SK-N-DZ (cell line): Measurements from ENCODE around the gene CPNE8.

Experiments
- DNase-seq: peaks from one replicate; pipeline ENCODE4 v3.0.0-alpha.2; 2015; ENCODE audit warnings: low spot score

CPNE8 gene

DNA sequence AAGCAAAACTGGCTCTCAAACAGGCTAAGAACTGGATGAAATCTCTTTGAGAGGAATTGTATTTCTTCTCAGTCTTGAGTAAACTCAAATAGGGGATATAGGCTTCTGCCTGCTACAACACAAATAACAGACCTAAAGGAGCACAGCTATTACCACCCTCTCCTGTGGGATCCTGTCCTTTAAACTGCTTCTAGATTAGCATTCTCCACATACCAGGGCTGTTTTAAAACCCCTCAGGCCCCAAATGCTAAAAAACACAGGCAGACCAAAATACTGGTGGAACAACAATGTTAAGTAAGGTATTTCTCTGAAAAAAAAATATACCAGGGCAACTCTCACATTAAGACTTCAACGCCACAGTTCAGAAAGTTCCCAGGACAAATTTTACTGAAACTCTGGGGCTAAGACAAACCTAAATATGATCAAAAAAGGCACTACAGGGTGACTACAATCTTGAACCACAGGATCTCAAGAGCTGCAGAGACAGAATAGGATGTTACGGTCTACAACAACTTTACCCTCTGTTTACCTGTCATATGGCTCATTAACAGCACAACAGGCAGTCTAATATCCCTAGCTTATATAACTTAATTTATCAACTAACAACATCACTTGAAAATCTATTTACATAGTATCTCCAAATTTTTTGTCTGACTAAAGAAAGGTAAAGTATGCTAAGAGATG is 7.2 kb downstream of the CPNE8 start:
- no peak for DNase-seq

DNA sequence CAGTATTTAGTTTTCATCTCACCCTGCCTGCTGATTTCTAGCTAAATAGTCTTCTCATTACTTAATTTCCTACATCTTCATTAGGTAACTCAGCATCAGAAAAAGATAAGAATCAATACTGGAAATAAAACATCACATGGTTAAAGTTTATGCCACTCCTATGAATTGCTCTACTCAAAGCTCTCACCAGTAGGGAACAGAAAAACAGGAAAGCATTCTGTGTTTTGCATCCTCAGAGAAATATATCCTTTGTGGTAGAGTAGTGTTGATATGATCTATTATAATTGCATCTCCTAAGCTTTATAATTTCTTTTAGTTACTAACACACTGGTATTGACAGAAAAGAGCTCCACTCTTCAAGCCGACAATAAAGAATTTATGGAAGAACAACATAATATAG is 9.9 kb downstream of the CPNE8 start:
- no peak for DNase-seq

DNA sequence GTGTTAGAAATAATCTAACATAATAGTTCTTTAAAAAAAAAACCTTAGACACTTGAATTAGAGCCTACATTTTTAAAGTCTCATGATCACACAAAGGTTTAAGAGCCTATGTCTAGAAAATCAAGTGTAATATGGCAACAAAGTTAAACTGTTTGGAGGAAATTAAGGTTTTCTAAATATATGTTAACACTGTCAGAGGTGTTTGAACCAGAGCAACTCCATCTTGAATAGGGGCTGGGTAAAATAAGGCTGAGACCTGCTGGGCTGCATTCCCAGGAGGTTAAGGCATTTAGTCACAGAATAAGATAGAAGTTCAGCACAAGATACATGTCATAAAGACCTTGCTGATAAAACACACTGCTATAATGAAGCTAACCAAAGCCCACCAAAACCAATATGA is 12.4 kb downstream of the CPNE8 start:
- no peak for DNase-seq

DNA sequence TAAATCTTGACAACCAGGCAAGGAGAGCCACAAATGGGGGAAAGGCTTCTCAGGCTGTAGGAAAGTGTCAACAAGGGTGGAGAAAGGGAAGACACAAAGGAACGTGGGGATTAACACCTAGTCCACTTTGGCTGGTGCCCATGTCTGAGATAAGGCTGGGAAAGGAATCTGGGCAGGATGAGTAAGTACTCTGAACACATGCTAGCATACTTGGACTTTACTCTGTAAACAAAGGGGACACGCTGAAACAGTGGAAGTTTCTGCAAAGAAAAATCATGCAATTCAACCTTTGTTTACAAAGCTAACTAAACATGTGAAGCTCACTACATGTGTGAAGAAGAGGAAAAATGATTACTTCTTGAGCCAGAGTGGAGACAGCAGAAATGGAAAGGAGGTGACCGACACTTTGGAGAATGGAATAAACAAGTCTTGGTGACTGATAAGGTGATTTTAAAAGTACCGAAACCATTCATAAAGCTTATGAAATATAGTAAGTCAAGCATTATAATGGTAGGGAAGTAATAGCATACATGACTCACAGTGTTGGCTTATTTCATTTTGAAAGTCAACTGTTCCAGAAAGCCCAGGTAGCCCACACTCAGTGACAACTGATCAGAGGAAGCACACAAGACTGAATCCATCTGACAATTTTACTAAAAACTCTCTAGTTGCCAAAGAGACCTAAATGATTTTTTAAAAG is 13.2 kb downstream of the CPNE8 start:
- no peak for DNase-seq

DNA sequence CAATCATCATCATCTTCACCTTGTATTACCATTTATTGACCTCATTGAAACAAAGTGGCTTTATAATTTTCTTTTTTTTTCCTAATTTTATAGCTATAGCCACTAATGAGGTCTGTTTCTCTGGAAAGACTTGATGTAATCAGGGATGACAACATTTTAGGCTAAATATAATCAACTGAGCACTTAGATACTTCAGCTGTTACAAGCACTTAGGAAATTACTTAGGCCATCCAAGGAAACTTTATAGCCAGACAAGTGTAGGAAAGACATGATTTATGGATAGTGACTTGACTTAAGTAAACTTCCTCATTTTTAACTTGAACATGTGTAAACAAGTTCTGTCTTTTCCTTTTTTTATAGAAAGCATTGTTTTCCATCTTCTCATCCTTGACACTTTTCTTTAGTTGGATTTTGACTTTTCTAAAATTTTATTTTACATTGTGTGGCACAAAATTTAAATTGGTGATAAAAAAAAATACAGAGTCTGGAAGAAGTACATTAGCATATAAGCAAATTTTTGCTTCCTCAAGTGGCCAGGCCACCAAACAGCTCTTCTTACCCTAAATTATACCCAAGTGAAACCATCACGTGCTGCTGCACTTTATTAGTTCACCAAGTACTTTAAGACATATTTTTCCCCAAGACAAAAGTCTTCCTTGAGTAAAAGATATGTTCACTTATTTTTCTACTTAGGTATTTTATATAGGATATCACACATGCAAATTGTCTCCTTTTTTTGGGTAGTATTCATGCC is 15.1 kb downstream of the CPNE8 start:
- DNase-seq, result peak; percentile 97

DNA sequence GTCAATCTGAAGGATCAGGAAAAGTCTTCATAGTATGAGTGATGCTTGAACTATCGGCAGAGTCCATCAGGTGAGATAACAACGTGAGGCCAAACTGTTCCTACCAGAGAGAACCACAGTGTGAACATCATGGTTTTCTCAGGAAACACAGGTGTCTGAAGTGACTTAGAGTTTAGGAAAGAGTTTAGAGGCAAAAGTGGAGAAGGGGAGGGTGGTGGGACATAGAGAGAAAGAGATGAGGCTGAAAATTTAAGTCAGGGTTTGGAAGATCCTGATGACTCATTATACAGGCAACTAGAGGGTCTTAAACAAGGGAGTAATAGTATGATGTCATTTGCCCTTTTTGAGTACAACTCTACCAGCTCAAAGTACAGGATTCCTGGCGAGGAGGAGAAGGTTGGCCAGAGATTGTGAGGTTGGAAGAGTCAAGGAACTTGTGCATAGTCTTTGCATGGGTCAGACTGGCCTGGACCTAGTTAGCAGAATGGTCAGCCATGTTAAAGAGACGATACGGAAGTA is 16.0 kb downstream of the CPNE8 start:
- no peak for DNase-seq

DNA sequence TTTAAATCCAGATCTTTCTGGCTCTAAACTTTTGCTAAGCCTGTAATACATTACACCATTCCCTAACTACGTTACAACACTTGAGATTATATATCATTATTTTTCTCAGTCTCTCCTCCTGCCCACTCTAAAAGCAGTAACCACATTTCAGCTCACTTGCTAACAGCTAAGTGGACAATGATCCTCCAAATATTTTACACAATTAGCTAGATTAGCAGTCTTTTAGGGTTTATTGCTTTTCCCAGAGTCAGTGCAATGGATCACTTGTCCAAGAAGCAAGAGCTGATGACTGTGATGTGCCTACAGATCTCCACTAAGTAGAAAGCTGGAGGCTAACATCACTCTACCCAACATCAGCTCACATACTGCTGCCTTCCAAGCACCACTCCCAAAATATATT is 17.6 kb downstream of the CPNE8 start:
- DNase-seq, result peak; percentile 87

DNA sequence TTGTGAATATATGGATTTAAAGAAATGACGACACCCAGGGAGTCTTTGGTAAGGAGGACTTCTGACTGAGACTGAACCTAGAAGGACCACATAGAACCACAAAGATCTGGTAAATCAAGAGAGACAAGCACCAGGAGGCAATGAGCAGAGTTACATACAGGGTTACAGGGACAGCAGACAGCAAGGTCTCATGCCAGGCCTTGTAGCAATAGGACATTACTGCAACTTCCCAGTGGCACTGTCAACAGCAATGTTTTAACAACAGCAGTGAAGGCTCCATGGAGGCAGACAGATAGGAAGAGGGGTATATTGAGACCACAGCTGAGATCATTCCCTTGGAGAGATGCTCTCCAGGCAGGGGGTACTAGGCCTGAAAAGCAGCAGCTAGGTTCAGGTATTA is 18.5 kb downstream of the CPNE8 start:
- no peak for DNase-seq

DNA sequence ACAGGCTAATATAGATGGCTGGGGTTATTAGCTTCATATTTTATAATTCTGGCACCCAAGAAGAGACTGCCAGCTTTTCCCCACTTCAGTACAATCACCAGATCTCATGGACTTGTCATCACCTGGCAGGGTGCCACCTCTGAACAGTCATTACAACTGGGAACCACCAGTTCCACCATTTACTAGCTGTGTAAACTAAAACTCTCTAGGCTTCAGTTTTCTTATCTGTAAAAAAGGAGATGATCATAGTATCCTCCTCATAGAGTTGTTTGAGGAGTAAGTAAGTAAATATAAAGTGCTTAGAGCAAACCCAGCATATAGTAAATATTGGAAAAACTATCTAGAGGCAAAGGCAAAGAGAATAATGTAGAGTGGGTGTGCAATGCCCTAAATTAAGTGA is 19.3 kb downstream of the CPNE8 start:
- DNase-seq, result no peak

DNA sequence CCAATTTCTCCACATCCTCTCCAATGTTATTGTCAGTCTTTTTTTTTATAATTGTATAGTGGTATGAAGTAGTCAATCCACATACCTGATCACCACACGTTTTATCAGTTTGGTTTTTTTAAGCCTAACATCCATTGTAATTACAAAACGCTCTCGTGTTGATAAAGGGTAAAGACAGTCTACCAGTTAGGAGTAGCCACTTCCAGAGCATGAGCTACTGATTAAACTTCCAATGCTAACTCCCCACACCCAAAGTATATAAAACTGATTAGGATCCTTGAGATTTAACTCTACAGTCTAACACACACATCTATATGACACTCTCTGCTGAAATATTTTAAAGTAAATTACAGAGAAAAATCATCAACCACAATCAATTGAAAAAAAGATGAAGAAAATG is 20.7 kb downstream of the CPNE8 start:
- no peak for DNase-seq

DNA sequence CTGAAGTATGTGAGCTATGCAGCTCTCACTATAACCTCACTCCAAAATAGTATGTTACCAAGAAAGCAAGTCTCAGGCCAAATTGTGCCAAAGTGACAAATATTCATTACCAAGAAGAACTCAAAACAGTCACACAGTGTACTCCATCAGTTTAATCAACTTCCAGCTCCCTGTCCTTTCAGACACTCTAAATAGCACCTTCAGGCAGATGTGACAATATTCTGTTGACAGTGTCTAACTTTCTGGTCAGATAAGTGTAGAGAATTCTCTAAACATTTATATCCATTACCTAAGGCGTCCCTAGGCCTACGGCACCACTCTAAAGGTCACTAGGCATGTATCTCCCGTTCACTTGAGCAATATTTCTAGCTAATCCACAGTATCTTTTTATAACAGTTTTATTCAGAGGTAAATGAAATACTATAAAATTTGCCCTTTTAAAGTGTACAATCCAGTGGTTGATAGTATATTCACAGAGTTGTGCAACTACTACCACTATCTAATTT is 21.7 kb downstream of the CPNE8 start:
- no peak for DNase-seq

DNA sequence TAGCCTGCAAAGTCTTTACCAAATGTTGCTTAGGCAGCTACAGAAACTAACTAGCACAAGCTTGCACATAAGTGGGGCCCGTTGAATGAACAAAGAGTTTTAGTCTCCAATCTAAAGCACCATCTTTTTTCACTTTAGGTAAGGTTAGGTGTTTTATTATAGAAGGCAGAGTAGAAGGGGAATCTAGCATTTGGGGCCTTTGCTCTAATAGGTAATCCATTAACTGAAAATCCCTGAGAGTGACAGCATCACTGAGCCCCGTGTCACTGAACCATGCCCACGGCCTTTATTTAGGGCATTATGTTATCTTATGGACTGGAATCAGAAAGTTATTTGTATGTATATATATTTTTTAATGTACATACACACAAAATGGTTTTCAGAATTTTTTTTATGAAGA is 25.1 kb downstream of the CPNE8 start:
- DNase-seq, result no peak

DNA sequence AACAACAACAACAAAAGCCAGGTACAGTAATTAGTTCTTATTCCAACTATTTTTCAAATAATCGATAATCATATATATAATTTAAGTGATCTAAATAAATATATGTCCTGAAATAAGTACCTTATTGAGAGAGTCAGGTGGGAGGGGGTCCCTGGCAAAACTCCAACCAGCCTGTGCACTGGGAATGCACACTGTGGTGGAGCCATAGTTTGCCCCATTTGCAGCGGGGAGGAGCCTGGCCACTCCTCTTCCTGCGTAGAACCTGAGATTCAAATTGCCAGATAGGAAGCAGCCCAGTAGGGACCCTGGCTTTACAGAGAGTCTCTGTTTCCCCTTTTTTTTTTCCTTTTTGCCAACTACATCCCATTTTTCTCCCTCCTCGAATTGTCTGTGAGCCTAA is 26.4 kb downstream of the CPNE8 start:
- no peak for DNase-seq

DNA sequence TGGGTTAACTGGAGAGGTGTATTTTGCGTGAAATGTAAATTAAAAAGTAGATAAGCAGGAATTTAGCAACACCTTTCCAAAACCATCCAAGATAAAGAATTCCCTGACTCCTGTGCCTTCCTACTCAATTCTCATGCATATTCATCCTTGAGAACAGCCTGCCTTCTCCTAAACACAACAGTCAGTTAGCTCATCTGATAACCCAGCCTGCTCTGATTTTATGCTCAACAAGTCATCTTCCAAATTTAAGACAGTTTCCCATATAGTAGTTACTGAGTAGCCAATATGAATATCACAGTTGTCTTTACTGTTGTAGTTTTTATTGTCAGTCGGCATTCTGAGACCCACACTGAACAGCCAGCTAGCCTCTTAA is 27.1 kb downstream of the CPNE8 start:
- DNase-seq, result no peak

DNA sequence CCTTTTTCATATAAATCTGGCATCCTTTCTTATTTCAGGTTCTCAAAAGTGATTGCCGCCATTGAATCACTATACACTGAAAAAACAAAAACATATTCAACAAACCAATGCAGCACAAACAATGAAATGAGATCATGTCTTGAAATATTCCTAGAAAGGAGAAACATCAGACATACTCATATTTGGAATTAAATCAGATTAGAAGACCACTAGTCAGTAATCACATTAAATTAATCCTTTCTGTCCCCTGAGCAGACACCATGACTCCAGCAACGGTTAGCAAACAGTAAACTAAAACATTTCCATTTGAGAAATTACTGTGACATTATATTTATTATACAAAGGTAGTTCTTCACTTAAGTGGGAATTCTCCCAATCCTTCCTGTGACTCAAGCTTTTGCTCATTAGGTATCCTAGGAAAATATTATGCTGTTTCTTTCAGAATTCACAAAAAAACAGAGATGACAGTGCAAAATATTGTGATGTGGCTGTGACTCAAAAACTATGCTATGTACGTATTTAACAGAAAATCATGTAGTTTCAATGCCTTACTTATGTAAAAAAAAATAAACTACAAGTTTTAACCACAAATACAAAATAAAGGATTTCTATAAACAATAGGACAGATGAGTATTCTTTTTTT is 29.7 kb downstream of the CPNE8 start:
- peak; percentile 67 for DNase-seq

DNA sequence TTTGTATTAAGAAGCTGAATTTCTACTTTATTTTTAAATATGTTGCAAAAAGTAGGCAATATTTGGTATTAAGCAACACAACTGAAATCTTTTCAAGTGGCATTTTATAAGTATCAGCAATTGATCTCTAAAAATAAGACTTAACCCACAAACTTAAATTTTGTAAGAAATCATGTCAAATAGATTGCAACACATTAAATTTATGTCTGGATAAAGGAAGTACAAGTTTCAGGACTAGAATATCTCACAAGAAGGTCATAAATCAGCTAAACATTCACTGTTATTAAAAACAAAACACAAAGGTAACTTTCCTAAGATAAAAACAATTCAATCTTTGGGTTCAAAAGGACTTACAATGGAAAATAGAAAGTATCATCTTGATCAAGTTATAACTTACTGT is 32.8 kb downstream of the CPNE8 start:
- no peak for DNase-seq

DNA sequence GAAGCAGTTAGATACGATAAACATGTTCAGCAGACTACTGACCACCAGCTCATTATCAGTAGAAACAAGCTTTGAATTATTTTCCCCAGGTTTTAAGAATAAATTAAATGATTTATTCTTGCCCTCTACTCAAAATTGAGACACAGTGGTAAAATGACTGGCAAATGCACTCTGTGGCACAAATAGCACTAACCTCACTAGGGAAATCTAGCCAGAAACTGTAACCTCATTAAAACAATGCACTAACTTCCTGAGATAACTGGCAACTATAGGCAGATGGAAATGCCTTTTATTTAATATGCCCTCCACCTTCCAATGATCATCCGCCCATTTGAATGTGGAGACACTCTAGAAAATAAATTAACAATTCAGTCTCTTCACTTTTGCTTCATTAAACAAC is 33.2 kb downstream of the CPNE8 start:
- DNase-seq, result no peak

DNA sequence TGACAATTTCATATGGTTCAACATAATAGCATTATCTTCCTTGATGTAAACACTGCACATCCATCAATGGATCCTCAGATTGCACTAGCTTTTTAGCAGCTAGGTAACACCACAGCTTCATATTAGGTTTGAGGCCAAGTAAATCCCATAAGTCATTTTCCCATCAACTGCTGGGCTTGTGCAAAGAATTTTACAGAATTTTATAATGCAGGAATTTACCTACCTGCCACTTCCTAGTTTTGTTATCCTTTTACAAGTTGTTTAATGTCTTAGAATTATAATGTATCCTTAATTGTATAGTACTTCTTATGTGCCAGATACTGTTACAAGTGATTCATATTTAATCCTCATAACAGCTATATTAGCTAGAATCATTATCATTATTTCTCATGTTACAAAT is 36.4 kb downstream of the CPNE8 start:
- no peak for DNase-seq

DNA sequence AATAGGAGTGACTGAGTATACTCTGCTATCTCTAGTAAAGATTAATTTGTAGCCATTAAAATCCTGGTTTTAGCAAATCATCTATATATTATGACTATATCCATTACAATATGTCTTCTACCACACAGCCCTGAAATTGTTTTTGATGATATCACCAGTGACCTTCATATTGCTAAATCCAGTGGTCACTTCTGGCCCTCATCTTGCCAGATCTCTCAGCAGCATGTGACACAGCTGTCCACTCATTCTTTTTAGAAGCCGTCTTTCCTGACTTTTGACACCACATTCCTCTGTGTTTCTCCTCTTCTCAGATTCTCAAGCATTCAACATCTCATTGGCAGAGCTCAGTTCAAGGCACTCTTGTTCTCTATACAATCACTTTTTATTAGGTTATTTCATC is 54.9 kb downstream of the CPNE8 start:
- DNase-seq, result no peak

DNA sequence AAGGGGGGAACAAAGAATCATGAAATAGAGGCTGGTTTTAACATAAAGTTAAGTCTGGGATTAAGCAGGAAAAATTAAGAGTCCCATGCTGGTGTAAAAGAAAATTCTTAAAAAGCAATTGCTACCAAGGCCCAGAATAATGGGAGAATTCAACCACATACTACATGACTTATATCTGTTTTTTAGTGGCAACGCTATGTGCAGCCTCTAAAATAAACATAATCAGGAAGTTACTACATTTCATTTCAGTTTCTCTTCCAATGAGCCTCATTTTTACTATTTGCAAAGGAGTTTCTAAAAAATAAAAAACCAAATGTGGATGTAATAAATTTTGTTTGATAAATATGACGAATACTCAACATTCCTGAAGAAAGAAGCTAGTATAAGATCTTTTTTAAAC is 58.1 kb downstream of the CPNE8 start:
- DNase-seq, result no peak

DNA sequence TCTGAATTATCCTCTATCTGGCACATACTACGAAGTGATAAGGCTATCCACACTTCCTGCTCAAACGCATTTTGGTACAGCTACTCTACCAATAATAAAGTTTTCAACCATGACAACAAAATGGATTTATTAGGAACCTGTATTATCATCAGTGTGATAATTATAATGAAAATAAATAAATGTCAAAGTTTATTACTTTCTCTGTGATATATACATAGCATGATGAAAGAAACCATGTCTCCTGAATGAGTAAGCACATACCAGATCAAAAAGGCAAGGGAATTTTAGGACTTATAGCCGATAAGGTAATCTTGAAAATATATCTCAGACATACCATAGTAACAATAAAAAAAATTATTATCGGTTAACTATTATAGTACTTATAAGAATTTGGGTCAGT is 61.1 kb downstream of the CPNE8 start:
- no peak for DNase-seq
